Tibial nerve (tissue), 4 donors: ENCODE results near the gene NPIPA2.
"Not testable (repeated sequence)": the region's sequence is repeated elsewhere in the genome, so short reads cannot be mapped to it uniquely, and the experiment has no call there.

Source experiments
- EP300 ChIP-seq, 2 donors: sonication (generic); formaldehyde crosslinking; IDR thresholded peaks; one replicate each; pipeline ENCODE4 v1.6.1; 2017; ENCODE audit warnings: antibody characterized with exemption in 2 of 2, mild to moderate bottlenecking in 1 of 2
- POLR2A ChIP-seq, 2 donors: fragments of 450-650 bp; IDR thresholded peaks; one replicate each; pipeline ENCODE4 v1.6.1; 2017; ENCODE audit warnings: antibody characterized with exemption in 2 of 2, mild to moderate bottlenecking in 2 of 2, moderate library complexity in 2 of 2
- TF ChIP-seq, protein P1 (sequence below), 5 experiments: fragments of 200-600 bp in 3 of 5; fragments of 450-650 bp in 2 of 5; sonication (generic) in 3 of 5; IDR thresholded peaks; one replicate each; pipeline ENCODE4 v1.5.1; 2016 to 2019; ENCODE audit warnings: antibody characterized with exemption in 5 of 5, mild to moderate bottlenecking in 3 of 5, moderate library complexity in 2 of 5

DNA sequence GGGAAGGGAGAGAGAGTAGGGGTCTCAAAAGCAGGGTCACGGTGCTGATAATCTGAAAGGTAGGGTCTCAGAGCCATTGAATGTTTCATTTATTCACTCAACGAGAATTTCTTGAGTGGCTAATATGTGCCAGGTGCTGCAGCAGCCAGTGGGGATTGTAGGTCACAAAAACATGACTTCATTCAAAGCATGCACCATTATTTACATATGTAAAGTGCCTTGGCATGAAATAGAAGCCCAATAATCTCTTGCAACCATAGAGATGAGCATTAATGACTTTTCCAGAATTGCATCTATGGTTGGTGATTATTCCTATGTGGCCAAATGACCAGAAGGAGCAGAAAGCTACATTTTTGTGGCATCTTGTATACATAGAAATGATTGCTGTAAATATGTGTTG is 55.2 kb downstream of the NPIPA2 start:
- TF ChIP-seq POLR2A, EP300 (IDR thresholded peaks at IDR 0.05): not testable (repeated sequence)
- TF ChIP-seq, protein P1, sequence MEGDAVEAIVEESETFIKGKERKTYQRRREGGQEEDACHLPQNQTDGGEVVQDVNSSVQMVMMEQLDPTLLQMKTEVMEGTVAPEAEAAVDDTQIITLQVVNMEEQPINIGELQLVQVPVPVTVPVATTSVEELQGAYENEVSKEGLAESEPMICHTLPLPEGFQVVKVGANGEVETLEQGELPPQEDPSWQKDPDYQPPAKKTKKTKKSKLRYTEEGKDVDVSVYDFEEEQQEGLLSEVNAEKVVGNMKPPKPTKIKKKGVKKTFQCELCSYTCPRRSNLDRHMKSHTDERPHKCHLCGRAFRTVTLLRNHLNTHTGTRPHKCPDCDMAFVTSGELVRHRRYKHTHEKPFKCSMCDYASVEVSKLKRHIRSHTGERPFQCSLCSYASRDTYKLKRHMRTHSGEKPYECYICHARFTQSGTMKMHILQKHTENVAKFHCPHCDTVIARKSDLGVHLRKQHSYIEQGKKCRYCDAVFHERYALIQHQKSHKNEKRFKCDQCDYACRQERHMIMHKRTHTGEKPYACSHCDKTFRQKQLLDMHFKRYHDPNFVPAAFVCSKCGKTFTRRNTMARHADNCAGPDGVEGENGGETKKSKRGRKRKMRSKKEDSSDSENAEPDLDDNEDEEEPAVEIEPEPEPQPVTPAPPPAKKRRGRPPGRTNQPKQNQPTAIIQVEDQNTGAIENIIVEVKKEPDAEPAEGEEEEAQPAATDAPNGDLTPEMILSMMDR (IDR thresholded peaks at IDR 0.05) = not testable (repeated sequence)
